Neural cell (in vitro differentiated cells): Measurements from ENCODE around the gene PLXDC2. TPM values are rescaled to one million over a fixed set of nuclear protein-coding genes. Genes with fewer than 3 reads are reported as not detected.

Experiments
- H2AFZ ChIP-seq: fragments of 200-600, 300-800 bp; sonication (generic), shearing (Covaris generic); 2 replicates; pipeline ENCODE4 v1.6.0; 2014; ENCODE audit warnings: low read depth, mild to moderate bottlenecking, antibody characterized with exemption, low read length, moderate library complexity
- H3F3A ChIP-seq: fragments of 200-600 bp; shearing (Covaris generic); 2 replicates; pipeline ENCODE4 v1.6.1; 2016; ENCODE audit warnings: mild to moderate bottlenecking, moderate library complexity, mixed read lengths, antibody characterized with exemption, low read length; ENCODE audit not compliant: insufficient read depth, poor library complexity, severe bottlenecking
- H3K27ac ChIP-seq: fragments of 200-600, 300-800 bp; sonication (generic), shearing (Covaris generic); 2 replicates; pipeline ENCODE4 v1.5.1; 2014; ENCODE audit warnings: mild to moderate bottlenecking, low read length, moderate library complexity
- H3K27me3 ChIP-seq: fragments of 300-800, 200-600 bp; sonication (generic), shearing (Covaris generic); 2 replicates; pipeline ENCODE4 v1.6.0; 2014; ENCODE audit warnings: mild to moderate bottlenecking, low read depth, low read length, moderate library complexity; ENCODE audit not compliant: insufficient read depth
- H3K36me3 ChIP-seq: fragments of 300-800, 200-600 bp; sonication (generic), shearing (Covaris generic); 2 replicates; pipeline ENCODE4 v1.5.1; 2014; ENCODE audit warnings: mild to moderate bottlenecking, antibody characterized with exemption, low read length, moderate library complexity; ENCODE audit not compliant: insufficient read depth
- H3K4me2 ChIP-seq: fragments of 300-800, 200-600 bp; sonication (generic), shearing (Covaris generic); 2 replicates; pipeline ENCODE4 v1.6.0; 2014; ENCODE audit warnings: mild to moderate bottlenecking, low read length
- H3K4me3 ChIP-seq: fragments of 300-800, 200-600 bp; sonication (generic), shearing (Covaris generic); 2 replicates; pipeline ENCODE4 v1.5.1; 2014; ENCODE audit warnings: mild to moderate bottlenecking, low read length, moderate library complexity
- H3K79me2 ChIP-seq: fragments of 200-600 bp; shearing (Covaris generic); replicated peaks from 2 replicates; pipeline ENCODE4 v1.6.0; 2014; ENCODE audit warnings: mild to moderate bottlenecking, low read length, moderate library complexity; ENCODE audit not compliant: insufficient read depth
- H3K9ac ChIP-seq: fragments of 300-800, 200-600 bp; sonication (generic), shearing (Covaris generic); 2 replicates; pipeline ENCODE4 v1.6.1; 2016; ENCODE audit warnings: mild to moderate bottlenecking, low read length, mixed read lengths
- H3K9me2 ChIP-seq: fragments of 200-600 bp; shearing (Covaris generic); 2 replicates; pipeline ENCODE4 v1.6.1; 2016; ENCODE audit warnings: mild to moderate bottlenecking, low read length, mixed read lengths; ENCODE audit not compliant: insufficient read depth
- H3K9me3 ChIP-seq: fragments of 200-600, 300-800 bp; sonication (generic), shearing (Covaris generic); 2 replicates; pipeline ENCODE4 v1.6.1; 2016; ENCODE audit warnings: mild to moderate bottlenecking, mixed run types, low read length, moderate library complexity, mixed read lengths
- H4K20me1 ChIP-seq: fragments of 200-600 bp; shearing (Covaris generic); 2 replicates; pipeline ENCODE4 v1.6.1; 2016; ENCODE audit warnings: mild to moderate bottlenecking, mixed run types; ENCODE audit not compliant: insufficient read depth
- CTCF ChIP-seq: fragments of 450-650 bp; IDR thresholded peaks from 2 replicates; pipeline ENCODE4 v1.5.1; 2014; ENCODE audit warnings: antibody characterized with exemption, mild to moderate bottlenecking, moderate library complexity; ENCODE audit not compliant: poor library complexity, severe bottlenecking
- EP300 ChIP-seq: fragments of 450-650 bp; conservative IDR thresholded peaks from 2 replicates; pipeline ENCODE4 v1.6.1; 2014; ENCODE audit warnings: antibody characterized with exemption, mild to moderate bottlenecking, moderate library complexity; ENCODE audit not compliant: poor library complexity, severe bottlenecking
- EZH2 ChIP-seq: fragments of 200-600, 300-800 bp; shearing (Covaris generic), sonication (generic); IDR thresholded peaks from 2 replicates; pipeline ENCODE4 v1.6.1; 2014; ENCODE audit warnings: antibody characterized with exemption, low read length, borderline replicate concordance, mild to moderate bottlenecking; ENCODE audit not compliant: insufficient read depth, poor library complexity, severe bottlenecking
- MXI1 ChIP-seq: fragments of 450-650 bp; conservative IDR thresholded peaks from 2 replicates; pipeline ENCODE4 v1.6.1; 2014; ENCODE audit warnings: antibody characterized with exemption, mild to moderate bottlenecking; ENCODE audit not compliant: poor library complexity, severe bottlenecking
- POLR2AphosphoS5 ChIP-seq: IDR thresholded peaks from 2 replicates; pipeline ENCODE4 v1.6.1; 2012
- RAD21 ChIP-seq: fragments of 450-650 bp; conservative IDR thresholded peaks from 2 replicates; pipeline ENCODE4 v1.6.1; 2014; ENCODE audit warnings: antibody characterized with exemption, mild to moderate bottlenecking, moderate library complexity
- SMC3 ChIP-seq: fragments of 450-650 bp; conservative IDR thresholded peaks from 2 replicates; pipeline ENCODE4 v1.6.1; 2014; ENCODE audit warnings: antibody characterized with exemption, mild to moderate bottlenecking, moderate library complexity; ENCODE audit not compliant: poor library complexity
- TAF1 ChIP-seq: IDR thresholded peaks from 2 replicates; pipeline ENCODE4 v1.6.1; 2012; ENCODE audit warnings: low read depth
- polyA plus RNA-seq: library from polyadenylated mRNA; depleted of rRNA; stranded (reverse); fragments of >200 nt; gene quantifications from 2 replicates; pipeline ENCODE4 v1.2.3, GENCODE V29; 2014
- TF ChIP-seq, protein P1 (sequence below): IDR thresholded peaks from 2 replicates; pipeline ENCODE4 v1.6.1; 2012; ENCODE audit warnings: borderline replicate concordance

Gene PLXDC2
- polyA plus RNA-seq, 1 donor from 2014 or later: 2.3 TPM

DNA sequence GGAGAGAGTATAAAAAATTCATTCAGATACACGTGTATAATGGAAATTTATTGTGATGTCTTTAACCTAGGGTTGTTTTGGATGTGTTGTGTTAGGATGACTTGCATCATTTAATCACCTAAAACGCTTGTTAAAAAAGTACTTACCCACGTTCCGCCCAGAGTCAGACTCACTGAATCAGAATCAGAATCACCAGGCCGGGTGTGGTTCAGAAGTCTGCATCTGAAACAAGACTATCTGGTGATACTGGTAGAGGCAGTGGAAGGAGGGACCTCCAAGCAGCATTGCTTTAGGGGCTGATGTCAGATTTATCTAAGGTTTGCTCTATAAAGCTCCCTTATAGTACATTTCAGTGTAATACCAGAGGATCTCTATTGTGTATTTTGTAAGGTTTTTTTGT is 20.5 kb upstream of the PLXDC2 start:
- no peak overlapping the region for H2AFZ ChIP-seq
- no peaks in the 10 kb centered on the region for H3K27me3 ChIP-seq
- H3K9ac ChIP-seq: no peak overlapping the region
- no peaks in the 10 kb centered on the region for H4K20me1 ChIP-seq
- H3K36me3 ChIP-seq: no peaks in the 10 kb centered on the region
- TF ChIP-seq MXI1 (no peak), SMC3 (no peak), POLR2AphosphoS5 (no peak), RAD21 (no peak), EZH2 (no peak), TAF1 (no peak), CTCF (no peak), EP300 (no peak)
- TF ChIP-seq, protein P1, sequence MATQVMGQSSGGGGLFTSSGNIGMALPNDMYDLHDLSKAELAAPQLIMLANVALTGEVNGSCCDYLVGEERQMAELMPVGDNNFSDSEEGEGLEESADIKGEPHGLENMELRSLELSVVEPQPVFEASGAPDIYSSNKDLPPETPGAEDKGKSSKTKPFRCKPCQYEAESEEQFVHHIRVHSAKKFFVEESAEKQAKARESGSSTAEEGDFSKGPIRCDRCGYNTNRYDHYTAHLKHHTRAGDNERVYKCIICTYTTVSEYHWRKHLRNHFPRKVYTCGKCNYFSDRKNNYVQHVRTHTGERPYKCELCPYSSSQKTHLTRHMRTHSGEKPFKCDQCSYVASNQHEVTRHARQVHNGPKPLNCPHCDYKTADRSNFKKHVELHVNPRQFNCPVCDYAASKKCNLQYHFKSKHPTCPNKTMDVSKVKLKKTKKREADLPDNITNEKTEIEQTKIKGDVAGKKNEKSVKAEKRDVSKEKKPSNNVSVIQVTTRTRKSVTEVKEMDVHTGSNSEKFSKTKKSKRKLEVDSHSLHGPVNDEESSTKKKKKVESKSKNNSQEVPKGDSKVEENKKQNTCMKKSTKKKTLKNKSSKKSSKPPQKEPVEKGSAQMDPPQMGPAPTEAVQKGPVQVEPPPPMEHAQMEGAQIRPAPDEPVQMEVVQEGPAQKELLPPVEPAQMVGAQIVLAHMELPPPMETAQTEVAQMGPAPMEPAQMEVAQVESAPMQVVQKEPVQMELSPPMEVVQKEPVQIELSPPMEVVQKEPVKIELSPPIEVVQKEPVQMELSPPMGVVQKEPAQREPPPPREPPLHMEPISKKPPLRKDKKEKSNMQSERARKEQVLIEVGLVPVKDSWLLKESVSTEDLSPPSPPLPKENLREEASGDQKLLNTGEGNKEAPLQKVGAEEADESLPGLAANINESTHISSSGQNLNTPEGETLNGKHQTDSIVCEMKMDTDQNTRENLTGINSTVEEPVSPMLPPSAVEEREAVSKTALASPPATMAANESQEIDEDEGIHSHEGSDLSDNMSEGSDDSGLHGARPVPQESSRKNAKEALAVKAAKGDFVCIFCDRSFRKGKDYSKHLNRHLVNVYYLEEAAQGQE: no peak
- H3K9me2 ChIP-seq: no peaks in the 10 kb centered on the region
- H3K4me3 ChIP-seq: no peak overlapping the region
- no peaks in the 10 kb centered on the region for H3F3A ChIP-seq
- no peaks in the 10 kb centered on the region for H3K79me2 ChIP-seq
- no peaks in the 10 kb centered on the region for H3K9me3 ChIP-seq
- no peak overlapping the region for H3K4me2 ChIP-seq
- H3K27ac ChIP-seq: no peak overlapping the region

DNA sequence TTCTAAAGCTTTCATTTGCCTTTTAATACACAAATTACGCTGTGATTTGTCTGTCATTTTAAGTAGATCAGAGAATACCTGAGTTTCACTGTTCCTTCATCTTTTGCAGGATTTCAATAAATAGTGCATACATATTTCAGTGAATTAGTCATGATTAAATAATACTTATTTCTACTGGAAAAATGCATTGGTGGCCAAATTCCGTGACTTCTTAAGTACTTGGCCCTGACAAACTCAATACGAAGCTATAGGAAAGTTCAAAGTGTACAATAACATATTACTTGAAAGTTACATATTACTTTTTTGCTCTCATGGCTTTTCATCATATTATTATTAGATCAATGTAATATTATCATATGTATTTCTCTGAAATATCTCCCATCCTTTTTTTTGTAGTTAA is 16.1 kb upstream of the PLXDC2 start:
- TF ChIP-seq EZH2 (no peak), CTCF (no peak), TAF1 (no peak), SMC3 (no peak), POLR2AphosphoS5 (no peak)
- no peak overlapping the region for H3K9ac ChIP-seq

More for the DNA sequence above, 16.1 kb upstream of the PLXDC2 start:
- H3F3A ChIP-seq: no peaks in the 10 kb centered on the region
- no peaks in the 10 kb centered on the region for H3K9me2 ChIP-seq
- no peak overlapping the region for H2AFZ ChIP-seq
- no peaks in the 10 kb centered on the region for H3K79me2 ChIP-seq
- no peak overlapping the region for H3K27ac ChIP-seq
- no peaks in the 10 kb centered on the region for H3K36me3 ChIP-seq
- no peaks in the 10 kb centered on the region for H4K20me1 ChIP-seq
- H3K9me3 ChIP-seq: no peaks in the 10 kb centered on the region
- no peak overlapping the region for H3K4me2 ChIP-seq
- no peak overlapping the region for H3K4me3 ChIP-seq
- H3K27me3 ChIP-seq: no peaks in the 10 kb centered on the region
